OCI-LY3 (cell line): ENCODE results near the gene RPA1.
"Not testable (repeated sequence)": the region's sequence is repeated elsewhere in the genome, so short reads cannot be mapped to it uniquely, and the experiment has no call there.

ENCODE experiments used
- H2AFZ ChIP-seq: fragments of 200-600, 300-600 bp; shearing (Covaris generic); 2 replicates; pipeline ENCODE4 v1.6.0; 2014; ENCODE audit warnings: antibody characterized with exemption, low read depth, low read length
- H3K27ac ChIP-seq: fragments of 200-600, 300-600 bp; sonication (generic); 2 replicates; pipeline ENCODE4 v1.5.1; 2014; ENCODE audit warnings: mild to moderate bottlenecking, low read length, moderate library complexity, mixed read lengths
- H3K27me3 ChIP-seq: fragments of 200-600, 300-600 bp; sonication (generic); 2 replicates; pipeline ENCODE4 v1.6.1; 2014; ENCODE audit warnings: low read depth, low read length, mixed read lengths
- H3K36me3 ChIP-seq: fragments of 200-600, 300-600 bp; sonication (generic); replicated peaks from 2 replicates; pipeline ENCODE3; 2014; ENCODE audit warnings: low read depth, low read length, mixed read lengths
- H3K4me1 ChIP-seq: fragments of 300-600, 200-600 bp; sonication (generic); 2 replicates; pipeline ENCODE4 v1.6.1; 2014; ENCODE audit warnings: low read length, mixed read lengths
- H3K4me2 ChIP-seq: fragments of 200-600, 300-600 bp; sonication (generic); 2 replicates; pipeline ENCODE4 v1.6.1; 2014; ENCODE audit warnings: low read length, mixed read lengths
- H3K4me3 ChIP-seq: fragments of 300-600, 200-600 bp; sonication (generic); 2 replicates; pipeline ENCODE4 v1.5.1; 2014; ENCODE audit warnings: antibody characterized with exemption, mild to moderate bottlenecking, low read length, moderate library complexity
- H3K79me2 ChIP-seq: fragments of 300-600, 200-600 bp; shearing (Covaris generic); 2 replicates; pipeline ENCODE4 v1.6.1; 2014; ENCODE audit warnings: mild to moderate bottlenecking, low read length, mixed read lengths
- H3K9ac ChIP-seq: fragments of 300-600, 200-600 bp; shearing (Covaris generic); 2 replicates; pipeline ENCODE4 v1.6.0; 2014; ENCODE audit warnings: mild to moderate bottlenecking, low read length, moderate library complexity
- H3K9me3 ChIP-seq: fragments of 200-600, 300-600 bp; shearing (Covaris generic); 2 replicates; pipeline ENCODE4 v1.6.1; 2014; ENCODE audit warnings: low read length, mixed read lengths; ENCODE audit not compliant: insufficient read depth
- H4K20me1 ChIP-seq: fragments of 200-600, 300-600 bp; sonication (generic); 2 replicates; pipeline ENCODE4 v1.6.1; 2016; ENCODE audit warnings: low read length, mixed read lengths; ENCODE audit not compliant: insufficient read depth
- EZH2phosphoT487 ChIP-seq: fragments of 200-600 bp; shearing (Covaris generic); IDR thresholded peaks from 2 replicates; pipeline ENCODE4 v1.6.1; 2018; ENCODE audit warnings: antibody characterized with exemption, mixed run types, low read depth
- TF ChIP-seq, protein P1 (sequence below): fragments of 200-600, 300-600 bp; sonication (generic); IDR thresholded peaks from 2 replicates; pipeline ENCODE4 v1.5.1; 2014; ENCODE audit warnings: antibody characterized with exemption, low read length, low read depth

Gene RPA1

DNA sequence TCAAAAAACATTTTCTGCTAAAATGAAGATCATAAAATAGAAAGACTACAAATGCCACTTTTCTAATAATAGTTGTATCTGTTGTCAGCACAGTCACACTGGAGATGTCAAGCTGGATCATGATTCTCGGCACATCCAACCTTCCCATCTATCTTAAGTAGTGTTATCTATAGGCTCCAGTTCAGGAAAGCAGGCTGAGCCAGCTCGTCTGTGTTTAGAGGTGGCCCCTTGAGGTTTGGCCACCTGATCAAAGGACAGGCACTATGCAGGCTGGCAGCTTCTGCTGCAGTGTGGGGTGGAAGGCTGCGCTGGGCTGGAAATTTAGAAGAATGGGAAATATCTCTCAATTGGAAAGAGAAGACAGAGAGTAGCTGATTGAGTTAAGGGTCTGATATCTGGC, 32.5 kb upstream of the RPA1 start:
- Histone ChIP-seq H3K4me3 (no peak overlapping the region), H3K4me2 (no peak overlapping the region), H2AFZ (no peak overlapping the region), H3K9ac (no peak overlapping the region), H3K27me3 (no peaks in the 10 kb centered on the region), H3K79me2 (peaks cover 7% of the 10 kb centered on the region), H4K20me1 (no peaks in the 10 kb centered on the region), H3K36me3 (peaks cover 13% of the 10 kb centered on the region), H3K27ac (no peak overlapping the region), H3K9me3 (no peaks in the 10 kb centered on the region), H3K4me1 (no peaks in the 10 kb centered on the region)
- TF ChIP-seq EZH2phosphoT487 = no peak
- TF ChIP-seq, protein P1, sequence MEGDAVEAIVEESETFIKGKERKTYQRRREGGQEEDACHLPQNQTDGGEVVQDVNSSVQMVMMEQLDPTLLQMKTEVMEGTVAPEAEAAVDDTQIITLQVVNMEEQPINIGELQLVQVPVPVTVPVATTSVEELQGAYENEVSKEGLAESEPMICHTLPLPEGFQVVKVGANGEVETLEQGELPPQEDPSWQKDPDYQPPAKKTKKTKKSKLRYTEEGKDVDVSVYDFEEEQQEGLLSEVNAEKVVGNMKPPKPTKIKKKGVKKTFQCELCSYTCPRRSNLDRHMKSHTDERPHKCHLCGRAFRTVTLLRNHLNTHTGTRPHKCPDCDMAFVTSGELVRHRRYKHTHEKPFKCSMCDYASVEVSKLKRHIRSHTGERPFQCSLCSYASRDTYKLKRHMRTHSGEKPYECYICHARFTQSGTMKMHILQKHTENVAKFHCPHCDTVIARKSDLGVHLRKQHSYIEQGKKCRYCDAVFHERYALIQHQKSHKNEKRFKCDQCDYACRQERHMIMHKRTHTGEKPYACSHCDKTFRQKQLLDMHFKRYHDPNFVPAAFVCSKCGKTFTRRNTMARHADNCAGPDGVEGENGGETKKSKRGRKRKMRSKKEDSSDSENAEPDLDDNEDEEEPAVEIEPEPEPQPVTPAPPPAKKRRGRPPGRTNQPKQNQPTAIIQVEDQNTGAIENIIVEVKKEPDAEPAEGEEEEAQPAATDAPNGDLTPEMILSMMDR = no peak

DNA sequence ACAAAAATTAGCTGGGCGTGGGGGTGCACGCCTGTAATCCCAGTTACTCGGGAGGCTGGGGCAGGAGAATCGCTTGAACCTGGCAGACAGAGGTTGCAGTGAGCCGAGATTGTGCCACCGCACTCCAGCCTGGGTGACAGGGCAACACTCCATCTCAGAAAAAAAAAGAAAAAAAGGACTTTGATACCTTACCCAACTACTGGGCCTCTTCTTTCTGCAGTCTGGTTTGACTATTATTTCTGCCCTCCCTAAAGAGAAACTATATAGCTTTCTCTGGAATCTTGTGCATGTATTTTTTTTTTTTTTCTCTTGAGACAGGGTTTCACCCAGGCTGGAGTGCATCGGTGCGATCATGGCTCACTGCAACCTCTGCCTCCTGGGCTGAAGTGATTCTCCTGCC, 32.0 kb upstream of the RPA1 start:
- not testable (repeated sequence) for H3K4me3 ChIP-seq, H3K9me3 ChIP-seq, H3K27me3 ChIP-seq, H3K27ac ChIP-seq, H4K20me1 ChIP-seq, H3K4me2 ChIP-seq, H3K79me2 ChIP-seq, H3K9ac ChIP-seq, H2AFZ ChIP-seq, H3K4me1 ChIP-seq
- peaks cover 13% of the 10 kb centered on the region for H3K36me3 ChIP-seq

DNA sequence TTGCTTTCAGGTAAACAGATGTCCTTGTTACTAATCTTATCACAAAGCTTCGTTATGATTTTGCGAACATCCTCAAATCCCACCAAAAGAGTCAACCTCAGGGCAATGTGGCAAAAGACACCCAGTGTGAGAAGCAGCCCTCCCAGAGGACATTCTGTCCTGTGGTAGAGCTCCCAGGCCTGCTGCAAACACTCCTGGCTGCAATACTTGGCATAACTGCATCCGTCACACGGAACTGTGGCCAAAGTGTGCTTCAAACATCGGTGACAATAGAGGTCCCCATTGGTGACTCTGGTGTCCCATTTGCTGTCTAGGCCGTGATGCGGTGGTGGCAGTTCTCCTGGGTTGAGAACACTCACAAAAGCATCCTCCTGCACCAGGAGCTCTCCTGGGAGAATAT, 29.6 kb upstream of the RPA1 start:
- Histone ChIP-seq H3K4me1 (no peaks in the 10 kb centered on the region), H3K36me3 (peaks cover 8% of the 10 kb centered on the region), H3K27ac (no peak overlapping the region), H3K9me3 (no peaks in the 10 kb centered on the region), H3K79me2 (peaks cover 4% of the 10 kb centered on the region; the same call in 1 of the 2 replicates), H3K4me3 (no peak overlapping the region), H4K20me1 (no peaks in the 10 kb centered on the region), H3K4me2 (no peak overlapping the region), H3K27me3 (no peaks in the 10 kb centered on the region), H3K9ac (no peak overlapping the region), H2AFZ (no peak overlapping the region)
- TF ChIP-seq EZH2phosphoT487 = no peak
- TF ChIP-seq, protein P1 = no peak

DNA sequence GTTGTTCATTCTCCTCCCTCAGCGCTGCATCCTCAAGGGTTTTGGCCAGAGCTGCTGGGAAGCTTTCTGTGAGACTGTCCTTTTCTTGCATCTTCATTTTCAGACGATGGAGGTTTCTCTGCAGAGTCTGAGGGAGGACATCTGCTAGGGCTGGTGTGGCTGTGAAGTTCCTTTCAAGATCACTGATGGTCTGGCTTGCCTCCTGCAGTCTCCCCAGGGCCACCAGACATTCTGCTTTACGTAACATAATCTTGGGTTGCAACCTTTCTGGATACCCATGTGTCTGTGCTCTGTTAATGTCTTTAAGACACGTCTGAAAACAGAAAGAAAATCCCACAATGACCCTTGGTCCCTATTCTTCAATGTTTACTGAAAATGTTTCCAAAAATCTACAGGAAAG, 29.1 kb upstream of the RPA1 start:
- Histone ChIP-seq H3K9me3 (no peaks in the 10 kb centered on the region), H3K4me3 (no peak overlapping the region), H3K9ac (no peak overlapping the region), H3K27me3 (no peaks in the 10 kb centered on the region), H3K79me2 (peaks cover 4% of the 10 kb centered on the region; the same call in 1 of the 2 replicates), H4K20me1 (no peaks in the 10 kb centered on the region), H3K4me1 (no peaks in the 10 kb centered on the region), H2AFZ (no peak overlapping the region), H3K27ac (no peak overlapping the region), H3K4me2 (no peak overlapping the region), H3K36me3 (peaks cover 8% of the 10 kb centered on the region)
- TF ChIP-seq, protein P1 = no peak
- TF ChIP-seq EZH2phosphoT487 = no peak

DNA sequence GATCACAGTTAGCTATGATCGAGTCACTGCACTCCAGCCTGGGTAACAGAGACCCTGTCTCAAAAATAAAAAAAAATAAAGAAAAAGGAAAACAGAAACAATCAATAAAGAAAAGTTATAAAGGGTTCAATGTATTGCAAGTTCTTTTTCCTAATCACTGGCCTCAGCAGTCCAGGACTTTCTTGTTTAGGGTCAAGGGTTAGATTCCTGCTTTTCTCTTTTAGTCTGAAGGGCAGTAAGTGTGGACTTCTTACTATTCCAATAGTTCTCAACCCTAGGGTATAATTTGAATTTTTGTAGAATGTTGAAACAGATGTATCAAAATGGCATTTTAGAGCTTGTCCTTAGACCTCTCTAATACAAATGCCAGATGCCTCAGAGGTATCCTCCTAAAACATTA, 27.4 kb upstream of the RPA1 start:
- no peak overlapping the region for H3K9ac ChIP-seq
- H3K27me3 ChIP-seq = no peaks in the 10 kb centered on the region
- TF ChIP-seq, protein P1 = no peak
- no peak for TF ChIP-seq EZH2phosphoT487
- H3K9me3 ChIP-seq = no peaks in the 10 kb centered on the region
- H3K4me3 ChIP-seq = no peak overlapping the region
- H4K20me1 ChIP-seq = no peaks in the 10 kb centered on the region
- H3K4me2 ChIP-seq = no peak overlapping the region
- H2AFZ ChIP-seq = no peak overlapping the region
- H3K36me3 ChIP-seq = peaks cover 8% of the 10 kb centered on the region
- peaks cover under 1% of the 10 kb centered on the region; the same call in 1 of the 2 replicates for H3K79me2 ChIP-seq
- no peaks in the 10 kb centered on the region for H3K4me1 ChIP-seq
- no peak overlapping the region for H3K27ac ChIP-seq
